Activated CD8-positive, alpha-beta T cell treated with anti-CD3 and anti-CD28 coated beads for 36 hours (primary cell): ENCODE measurements around the gene CISH. TPM values are rescaled to one million over a fixed set of nuclear protein-coding genes. Genes with fewer than 3 reads are reported as not detected.

Experiments
- ATAC-seq: fragments of 200-7000 bp; cut with Tn5 transposase; one replicate; pipeline ENCODE4 v1.10.0; 2021; ENCODE audit warnings: mild to moderate bottlenecking, moderate library complexity
- CTCF ChIA-PET: fragments of 350-600 bp; sonication (Branson Sonifier 250); formaldehyde crosslinking; loops from one replicate; lab custom pipeline; 2021; ENCODE audit warnings: antibody characterized with exemption; lab: Charles Lee
- POLR2A ChIA-PET: fragments of 350-600 bp; sonication (Branson Sonifier 250); formaldehyde crosslinking; loops from one replicate; lab custom pipeline; 2021; ENCODE audit warnings: antibody characterized with exemption; lab: Charles Lee
- DNase-seq: peaks from one replicate; pipeline ENCODE4 v3.0.0-alpha.2; 2020
- H3K27ac Mint-ChIP-seq: one replicate; pipeline ENCODE4 v1.8.0; 2021; ENCODE audit warnings: mild to moderate bottlenecking, mixed read lengths
- H3K27me3 Mint-ChIP-seq: one replicate; pipeline ENCODE4 v1.8.0; 2021; ENCODE audit warnings: mixed read lengths
- H3K36me3 Mint-ChIP-seq: one replicate; pipeline ENCODE4 v1.8.0; 2021; ENCODE audit warnings: low read depth, mixed read lengths
- H3K4me1 Mint-ChIP-seq: one replicate; pipeline ENCODE4 v1.8.0; 2021; ENCODE audit warnings: low read depth, mixed read lengths
- H3K4me3 Mint-ChIP-seq: one replicate; pipeline ENCODE4 v1.8.0; 2021; ENCODE audit warnings: mild to moderate bottlenecking, moderate library complexity, mixed read lengths
- H3K9me3 Mint-ChIP-seq: one replicate; pipeline ENCODE4 v1.8.0; 2021; ENCODE audit warnings: mixed read lengths
- intact Hi-C: fragments of 100-400 bp; cut with micrococcal nuclease; formaldehyde crosslinking; loops from one replicate; pipeline ENCODE4 v1.10.0; 2022
- total RNA-seq, 2 experiments: library from RNA; stranded (reverse); gene quantifications; one replicate each; pipeline ENCODE4 v1.2.3, GENCODE V29; 2021
- TF ChIP-seq, protein P1 (sequence below): fragments of 200-600 bp; IDR thresholded peaks from one replicate; pipeline ENCODE4 v1.8.0; 2022; ENCODE audit warnings: antibody characterized with exemption, mild to moderate bottlenecking

CISH gene, protein sequence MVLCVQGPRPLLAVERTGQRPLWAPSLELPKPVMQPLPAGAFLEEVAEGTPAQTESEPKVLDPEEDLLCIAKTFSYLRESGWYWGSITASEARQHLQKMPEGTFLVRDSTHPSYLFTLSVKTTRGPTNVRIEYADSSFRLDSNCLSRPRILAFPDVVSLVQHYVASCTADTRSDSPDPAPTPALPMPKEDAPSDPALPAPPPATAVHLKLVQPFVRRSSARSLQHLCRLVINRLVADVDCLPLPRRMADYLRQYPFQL
- 100 to 1,000 TPM; 307 to 308 TPM for total RNA-seq

DNA sequence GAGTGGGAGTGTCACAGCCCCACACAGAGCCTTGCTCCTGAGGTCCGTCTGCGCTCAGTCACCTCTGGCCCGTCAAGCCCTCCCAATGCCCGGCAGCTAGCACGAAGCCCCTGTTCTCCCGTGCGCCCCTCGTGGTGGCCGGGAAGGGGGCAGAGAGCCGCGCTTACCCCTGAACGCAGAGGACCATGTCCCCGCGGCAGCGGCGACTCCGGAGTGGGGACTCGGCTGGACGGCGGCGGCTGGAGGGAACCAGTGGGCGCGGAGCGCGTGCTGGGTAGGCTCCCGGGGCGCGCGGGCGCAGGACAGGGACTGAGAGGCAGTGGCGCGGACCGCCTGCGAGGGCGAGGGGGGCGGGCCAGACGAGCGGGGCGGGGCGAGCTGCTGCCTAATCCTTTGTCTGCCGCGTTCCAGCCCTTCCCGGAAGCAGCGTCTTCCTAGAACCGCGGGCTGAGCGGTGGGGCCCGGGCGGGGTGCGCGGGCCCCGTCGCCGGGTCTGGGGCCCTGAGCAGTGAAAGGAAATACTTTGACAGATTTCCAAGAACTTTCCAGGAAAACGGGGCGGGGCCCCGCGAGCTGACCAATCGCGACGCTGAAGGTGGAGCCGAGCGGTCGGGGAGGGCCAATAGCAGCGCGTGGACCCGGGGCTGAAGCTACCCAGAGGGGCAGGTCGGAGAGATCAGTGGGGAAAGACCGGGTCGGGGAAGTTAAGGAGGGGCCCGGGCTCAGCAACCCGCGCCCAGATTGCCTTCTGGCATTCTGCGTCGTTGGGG is at the start of gene CISH:
Gene CISH, minus strand, starts transcription at position 311 of the 770 bp plus-strand sequence. Its CDS starts 124 bp downstream, at position 187.
- CTCF ChIA-PET = interaction anchor here (0.7 to 25.1 kb wide), 11 partner anchors 11 to 274 kb away, joined by 3 to 769 read pairs (median 8); partner anchors contain the start of genes C3orf18 and HEMK1
- peaks cover 18% of the 10 kb centered on the region for H3K4me1 Mint-ChIP-seq
- H3K27ac Mint-ChIP-seq = peak within 1 kb of the TSS; percentile 100
- H3K36me3 Mint-ChIP-seq = peaks cover 97% of the 10 kb centered on the region
- DNase-seq (peak; percentile 99), ATAC-seq (peak; percentile 63)
- TF ChIP-seq, protein P1, sequence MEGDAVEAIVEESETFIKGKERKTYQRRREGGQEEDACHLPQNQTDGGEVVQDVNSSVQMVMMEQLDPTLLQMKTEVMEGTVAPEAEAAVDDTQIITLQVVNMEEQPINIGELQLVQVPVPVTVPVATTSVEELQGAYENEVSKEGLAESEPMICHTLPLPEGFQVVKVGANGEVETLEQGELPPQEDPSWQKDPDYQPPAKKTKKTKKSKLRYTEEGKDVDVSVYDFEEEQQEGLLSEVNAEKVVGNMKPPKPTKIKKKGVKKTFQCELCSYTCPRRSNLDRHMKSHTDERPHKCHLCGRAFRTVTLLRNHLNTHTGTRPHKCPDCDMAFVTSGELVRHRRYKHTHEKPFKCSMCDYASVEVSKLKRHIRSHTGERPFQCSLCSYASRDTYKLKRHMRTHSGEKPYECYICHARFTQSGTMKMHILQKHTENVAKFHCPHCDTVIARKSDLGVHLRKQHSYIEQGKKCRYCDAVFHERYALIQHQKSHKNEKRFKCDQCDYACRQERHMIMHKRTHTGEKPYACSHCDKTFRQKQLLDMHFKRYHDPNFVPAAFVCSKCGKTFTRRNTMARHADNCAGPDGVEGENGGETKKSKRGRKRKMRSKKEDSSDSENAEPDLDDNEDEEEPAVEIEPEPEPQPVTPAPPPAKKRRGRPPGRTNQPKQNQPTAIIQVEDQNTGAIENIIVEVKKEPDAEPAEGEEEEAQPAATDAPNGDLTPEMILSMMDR = peak; percentile 25
- H3K27me3 Mint-ChIP-seq = no peaks in the 10 kb centered on the region
- H3K4me3 Mint-ChIP-seq = peak within 1 kb of the TSS; percentile 94
- intact Hi-C loops = loop anchor here (2.0 kb wide), 1 partner anchor 39 kb away; no protein-coding TSS in a partner anchor
- H3K9me3 Mint-ChIP-seq = no peaks in the 10 kb centered on the region
- POLR2A ChIA-PET = interaction anchor here (0.9 to 25.6 kb wide), 8 partner anchors 9 to 774 kb away, joined by 3 to 2276 read pairs (median 18); partner anchors contain the start of genes C3orf18, HEMK1, MANF and RASSF1

DNA sequence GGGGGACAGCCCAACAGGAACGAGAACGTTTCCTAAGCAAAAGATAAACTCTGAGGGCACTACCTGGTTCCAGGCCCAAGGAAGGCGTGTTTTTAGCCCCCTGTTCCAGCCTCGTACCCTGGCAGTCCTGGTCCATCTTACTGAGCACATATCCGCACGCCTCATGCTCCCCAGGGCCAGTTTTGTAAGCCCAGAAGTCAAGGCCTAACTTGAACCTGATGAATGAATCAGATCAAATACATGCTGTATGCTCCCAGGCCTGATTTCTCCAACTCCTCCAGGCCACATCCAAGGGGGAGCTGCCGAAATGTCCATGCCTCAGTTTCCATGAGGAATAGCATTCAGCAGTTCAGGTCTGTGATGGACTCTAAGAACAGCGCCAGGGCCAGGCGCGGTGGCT is 48.8 kb upstream of the CISH start:
- intact Hi-C loops = no loop called here
- no peak overlapping the region for H3K4me3 Mint-ChIP-seq
- no peaks in the 10 kb centered on the region for H3K9me3 Mint-ChIP-seq
- DNase-seq (no peak), ATAC-seq (no peak)
- POLR2A ChIA-PET = no interaction called here
- peaks cover 9% of the 10 kb centered on the region for H3K4me1 Mint-ChIP-seq
- no peaks in the 10 kb centered on the region for H3K36me3 Mint-ChIP-seq
- TF ChIP-seq, protein P1 = no peak
- H3K27ac Mint-ChIP-seq = no peak overlapping the region
- CTCF ChIA-PET = interaction anchor here (1.2 to 1.7 kb wide), 2 partner anchors 44 to 311 kb away, joined by 3 to 6 read pairs; no protein-coding TSS in a partner anchor
- no peaks in the 10 kb centered on the region for H3K27me3 Mint-ChIP-seq

GRCh38 chr3:50658831-50659230 is 47.3 kb upstream of the CISH start:
- Mint-ChIP-seq H3K27ac (no peak overlapping the region), H3K4me1 (peaks cover 18% of the 10 kb centered on the region), H3K27me3 (no peaks in the 10 kb centered on the region), H3K4me3 (no peak overlapping the region), H3K36me3 (no peaks in the 10 kb centered on the region), H3K9me3 (no peaks in the 10 kb centered on the region)
- intact Hi-C loops = no loop called here
- ChIA-PET POLR2A (no interaction called here), CTCF (interaction anchor here (1.3 to 1.7 kb wide), 3 partner anchors 15 to 43 kb away, joined by 3 to 6 read pairs (median 3); no protein-coding TSS in a partner anchor)
- TF ChIP-seq, protein P1 = no peak
- DNase-seq (no peak), ATAC-seq (no peak)

DNA sequence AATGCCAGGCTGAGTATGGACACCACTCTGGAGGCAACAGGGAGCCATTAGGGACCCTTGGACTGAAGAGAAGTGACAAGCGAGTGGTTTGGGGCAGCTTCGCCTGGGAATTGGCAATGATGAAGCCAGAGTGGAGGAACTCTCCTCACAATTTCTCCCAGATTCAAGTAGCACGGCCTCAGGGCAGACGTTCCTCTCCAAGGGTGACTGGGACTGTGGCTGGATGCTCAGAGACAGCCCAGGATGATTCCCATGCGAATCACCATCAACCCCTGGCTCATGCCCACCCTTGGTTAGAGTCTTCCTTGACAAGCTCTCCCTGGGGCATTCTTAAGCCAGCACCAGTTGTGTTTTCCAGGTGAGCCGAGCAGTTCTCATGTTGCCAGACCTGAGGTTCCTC is 46.8 kb upstream of the CISH start:
- H3K27me3 Mint-ChIP-seq = no peaks in the 10 kb centered on the region
- TF ChIP-seq, protein P1 = no peak
- ATAC-seq (no peak), DNase-seq (no peak)
- ChIA-PET POLR2A (no interaction called here), CTCF (interaction anchor here (1.3 to 1.6 kb wide), 2 partner anchors 15 to 18 kb away, joined by 3 read pairs; no protein-coding TSS in a partner anchor)
- H3K4me3 Mint-ChIP-seq = no peak overlapping the region
- no peaks in the 10 kb centered on the region for H3K36me3 Mint-ChIP-seq
- intact Hi-C loops = no loop called here
- H3K4me1 Mint-ChIP-seq = peaks cover 22% of the 10 kb centered on the region
- H3K9me3 Mint-ChIP-seq = no peaks in the 10 kb centered on the region
- H3K27ac Mint-ChIP-seq = no peak overlapping the region
